ENCODE measurements around the gene ABL1.

ABL1 gene

GRCh38 chr9:130873966-130874365 lies 38.9 kb downstream of the ABL1 start:
- no peak for DNase-seq

- DNase-seq, result no peak
Measured at GRCh38 chr9:130874783-130875182, 39.7 kb downstream of the ABL1 start.

- DNase-seq, result no peak
Measured at GRCh38 chr9:130877300-130877699, 42.2 kb downstream of the ABL1 start.

DNA sequence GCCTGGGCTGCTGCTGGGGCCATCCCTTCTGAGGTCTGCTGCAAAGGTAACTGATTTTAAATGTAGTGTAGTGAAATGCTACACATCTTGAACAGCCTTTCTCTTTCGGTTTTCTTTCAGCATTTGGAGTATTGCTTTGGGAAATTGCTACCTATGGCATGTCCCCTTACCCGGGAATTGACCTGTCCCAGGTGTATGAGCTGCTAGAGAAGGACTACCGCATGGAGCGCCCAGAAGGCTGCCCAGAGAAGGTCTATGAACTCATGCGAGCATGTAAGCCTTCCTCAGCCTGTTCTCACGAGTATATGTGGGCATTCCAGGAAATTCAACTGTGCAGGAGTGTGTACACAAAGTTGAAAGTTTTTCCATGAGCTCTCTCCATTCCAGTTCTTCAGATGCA lies 43.2 kb downstream of the ABL1 start:
- no peak for DNase-seq

DNA sequence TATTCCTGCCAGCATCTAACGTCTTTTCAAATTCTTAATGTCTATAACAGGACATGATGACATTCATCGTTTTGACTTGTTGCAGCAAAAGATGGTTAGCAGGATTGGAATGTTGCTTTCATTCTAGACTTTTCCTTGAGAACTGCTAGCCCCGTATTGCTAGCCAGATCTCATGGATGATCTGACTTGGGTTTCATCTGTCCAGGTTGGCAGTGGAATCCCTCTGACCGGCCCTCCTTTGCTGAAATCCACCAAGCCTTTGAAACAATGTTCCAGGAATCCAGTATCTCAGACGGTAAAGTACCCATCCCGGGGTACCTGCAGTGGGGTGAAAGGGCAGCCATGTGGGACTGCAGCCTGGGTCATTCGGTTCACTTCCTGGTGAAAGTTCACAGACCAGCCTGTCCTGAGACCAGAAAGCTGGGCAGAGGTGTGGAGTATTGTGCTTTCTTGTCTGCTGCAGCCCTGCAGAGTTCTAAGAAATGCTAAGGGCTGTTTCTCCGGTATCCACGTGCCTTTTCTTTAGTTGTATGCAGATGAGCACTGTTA lies 44.9 kb downstream of the ABL1 start:
- no peak for DNase-seq

- DNase-seq, result no peak
Measured at GRCh38 chr9:130880599-130881220, 45.7 kb downstream of the ABL1 start.

GRCh38 chr9:130881516-130881915 lies 46.5 kb downstream of the ABL1 start:
- DNase-seq, result no peak

- DNase-seq, result no peak
Measured at GRCh38 chr9:130882696-130883225, 47.7 kb downstream of the ABL1 start.

DNA sequence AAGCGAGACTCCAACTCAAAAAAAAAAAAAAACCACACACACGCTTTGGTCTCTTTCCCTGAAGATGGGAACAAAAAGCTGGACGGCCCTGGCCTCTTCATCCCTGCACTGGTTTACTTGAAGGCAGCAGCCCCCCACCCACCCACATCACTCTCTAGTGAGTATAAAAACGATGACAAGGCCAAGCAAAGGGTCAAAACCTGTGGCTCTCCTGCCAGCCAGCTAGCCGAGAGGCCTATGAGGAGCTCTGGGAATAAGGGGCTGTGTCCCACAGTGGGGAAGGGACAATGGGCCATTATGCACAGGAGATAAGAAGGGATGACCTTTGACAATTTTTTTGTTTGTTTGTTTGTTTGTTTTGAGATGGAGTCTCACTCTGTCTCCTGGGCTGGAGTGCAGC lies 48.4 kb downstream of the ABL1 start:
- no peak for DNase-seq

DNA sequence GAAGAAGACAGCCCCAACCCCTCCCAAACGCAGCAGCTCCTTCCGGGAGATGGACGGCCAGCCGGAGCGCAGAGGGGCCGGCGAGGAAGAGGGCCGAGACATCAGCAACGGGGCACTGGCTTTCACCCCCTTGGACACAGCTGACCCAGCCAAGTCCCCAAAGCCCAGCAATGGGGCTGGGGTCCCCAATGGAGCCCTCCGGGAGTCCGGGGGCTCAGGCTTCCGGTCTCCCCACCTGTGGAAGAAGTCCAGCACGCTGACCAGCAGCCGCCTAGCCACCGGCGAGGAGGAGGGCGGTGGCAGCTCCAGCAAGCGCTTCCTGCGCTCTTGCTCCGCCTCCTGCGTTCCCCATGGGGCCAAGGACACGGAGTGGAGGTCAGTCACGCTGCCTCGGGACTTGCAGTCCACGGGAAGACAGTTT lies 49.1 kb downstream of the ABL1 start:
- no peak for DNase-seq

GRCh38 chr9:130884542-130885483 lies 49.8 kb downstream of the ABL1 start:
- DNase-seq, result no peak

DNA sequence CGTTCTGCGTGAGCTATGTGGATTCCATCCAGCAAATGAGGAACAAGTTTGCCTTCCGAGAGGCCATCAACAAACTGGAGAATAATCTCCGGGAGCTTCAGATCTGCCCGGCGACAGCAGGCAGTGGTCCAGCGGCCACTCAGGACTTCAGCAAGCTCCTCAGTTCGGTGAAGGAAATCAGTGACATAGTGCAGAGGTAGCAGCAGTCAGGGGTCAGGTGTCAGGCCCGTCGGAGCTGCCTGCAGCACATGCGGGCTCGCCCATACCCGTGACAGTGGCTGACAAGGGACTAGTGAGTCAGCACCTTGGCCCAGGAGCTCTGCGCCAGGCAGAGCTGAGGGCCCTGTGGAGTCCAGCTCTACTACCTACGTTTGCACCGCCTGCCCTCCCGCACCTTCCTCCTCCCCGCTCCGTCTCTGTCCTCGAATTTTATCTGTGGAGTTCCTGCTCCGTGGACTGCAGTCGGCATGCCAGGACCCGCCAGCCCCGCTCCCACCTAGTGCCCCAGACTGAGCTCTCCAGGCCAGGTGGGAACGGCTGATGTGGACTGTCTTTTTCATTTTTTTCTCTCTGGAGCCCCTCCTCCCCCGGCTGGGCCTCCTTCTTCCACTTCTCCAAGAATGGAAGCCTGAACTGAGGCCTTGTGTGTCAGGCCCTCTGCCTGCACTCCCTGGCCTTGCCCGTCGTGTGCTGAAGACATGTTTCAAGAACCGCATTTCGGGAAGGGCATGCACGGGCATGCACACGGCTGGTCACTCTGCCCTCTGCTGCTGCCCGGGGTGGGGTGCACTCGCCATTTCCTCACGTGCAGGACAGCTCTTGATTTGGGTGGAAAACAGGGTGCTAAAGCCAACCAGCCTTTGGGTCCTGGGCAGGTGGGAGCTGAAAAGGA lies 50.7 kb downstream of the ABL1 start:
- no peak for DNase-seq

- DNase-seq, result no peak
Measured at GRCh38 chr9:130886981-130887380, 51.9 kb downstream of the ABL1 start.

GRCh38 chr9:130887494-130888144 lies 52.6 kb downstream of the ABL1 start:
- no peak for DNase-seq

DNA sequence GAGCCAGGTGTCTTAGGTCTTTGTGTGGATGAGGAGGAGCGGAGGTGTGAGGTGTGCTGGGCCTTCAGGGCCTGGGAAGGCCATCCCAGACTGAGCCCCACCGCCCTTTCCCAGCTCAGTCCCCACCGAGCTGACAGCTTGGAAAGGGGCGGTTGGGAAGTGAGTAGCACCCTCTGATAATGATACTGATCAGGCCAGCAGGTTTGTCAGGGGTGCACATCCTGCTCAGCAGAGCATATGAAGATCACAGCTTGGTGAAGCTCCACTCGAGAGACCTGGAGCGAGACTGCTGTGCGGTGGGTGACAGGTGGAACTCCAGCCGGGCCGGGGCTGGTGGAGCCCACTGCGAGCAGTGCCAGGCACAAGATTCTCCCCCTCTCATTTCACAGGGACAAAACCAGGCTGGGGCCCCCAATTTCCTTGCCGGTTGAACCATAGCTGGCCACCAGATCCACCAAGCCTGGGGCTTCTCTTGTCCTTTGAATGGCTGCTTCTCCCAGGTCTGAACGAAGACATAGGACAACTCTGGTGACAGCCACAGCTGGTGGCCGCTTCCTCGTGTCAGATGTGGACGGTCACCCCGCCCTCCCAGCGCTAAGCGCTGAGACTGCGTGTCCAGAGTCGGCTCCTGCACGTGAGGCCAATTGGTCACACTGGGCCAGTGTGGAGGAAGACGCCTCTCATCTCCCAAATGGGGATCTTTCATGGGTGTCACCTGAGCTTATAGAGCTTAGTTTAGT lies 53.3 kb downstream of the ABL1 start:
- no peak for DNase-seq

GRCh38 chr9:130890124-130890523 lies 55.1 kb downstream of the ABL1 start:
- DNase-seq, result no peak

DNA sequence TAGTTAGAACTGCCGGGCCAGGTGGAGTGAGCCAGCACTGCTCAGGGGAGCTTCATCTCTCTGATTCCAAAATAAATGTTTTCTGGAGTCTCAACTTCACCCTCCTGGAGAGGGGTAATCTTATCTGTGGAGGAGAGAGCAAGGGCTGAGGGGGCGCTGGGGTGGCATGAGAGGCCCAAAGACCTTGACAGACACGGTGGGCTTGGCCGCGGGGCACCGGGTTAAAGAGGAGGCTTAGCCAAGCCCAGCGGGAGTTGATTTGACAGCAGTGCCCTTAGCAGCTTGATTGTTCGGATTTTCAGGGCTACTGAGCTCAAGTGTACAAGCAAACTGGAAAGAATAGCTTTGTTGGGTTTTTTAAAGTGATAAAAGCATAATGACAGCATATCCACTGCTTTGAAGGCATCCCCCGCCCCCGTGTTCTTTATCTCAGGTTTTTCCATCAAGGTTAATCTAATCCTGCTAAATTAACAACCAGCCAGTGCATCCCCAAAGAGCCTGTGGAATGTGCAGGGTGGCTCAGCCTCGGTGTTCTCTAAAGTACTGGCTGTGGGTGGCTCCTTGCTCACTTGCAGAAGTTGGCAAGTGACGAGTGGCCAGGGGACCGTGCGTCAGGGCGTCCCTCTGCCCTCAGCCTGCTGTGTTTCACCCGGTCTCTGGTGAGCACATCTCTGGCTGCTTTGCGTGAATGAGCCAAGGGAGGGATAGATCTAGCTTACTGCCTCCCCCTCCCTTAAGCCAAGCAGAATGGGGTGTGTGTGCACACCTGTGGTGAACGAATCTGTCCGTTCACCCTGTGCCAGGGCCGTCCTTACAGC lies 56.0 kb downstream of the ABL1 start:
- no peak for DNase-seq

GRCh38 chr9:130891688-130892476 lies 56.8 kb downstream of the ABL1 start:
- no peak for DNase-seq

DNA sequence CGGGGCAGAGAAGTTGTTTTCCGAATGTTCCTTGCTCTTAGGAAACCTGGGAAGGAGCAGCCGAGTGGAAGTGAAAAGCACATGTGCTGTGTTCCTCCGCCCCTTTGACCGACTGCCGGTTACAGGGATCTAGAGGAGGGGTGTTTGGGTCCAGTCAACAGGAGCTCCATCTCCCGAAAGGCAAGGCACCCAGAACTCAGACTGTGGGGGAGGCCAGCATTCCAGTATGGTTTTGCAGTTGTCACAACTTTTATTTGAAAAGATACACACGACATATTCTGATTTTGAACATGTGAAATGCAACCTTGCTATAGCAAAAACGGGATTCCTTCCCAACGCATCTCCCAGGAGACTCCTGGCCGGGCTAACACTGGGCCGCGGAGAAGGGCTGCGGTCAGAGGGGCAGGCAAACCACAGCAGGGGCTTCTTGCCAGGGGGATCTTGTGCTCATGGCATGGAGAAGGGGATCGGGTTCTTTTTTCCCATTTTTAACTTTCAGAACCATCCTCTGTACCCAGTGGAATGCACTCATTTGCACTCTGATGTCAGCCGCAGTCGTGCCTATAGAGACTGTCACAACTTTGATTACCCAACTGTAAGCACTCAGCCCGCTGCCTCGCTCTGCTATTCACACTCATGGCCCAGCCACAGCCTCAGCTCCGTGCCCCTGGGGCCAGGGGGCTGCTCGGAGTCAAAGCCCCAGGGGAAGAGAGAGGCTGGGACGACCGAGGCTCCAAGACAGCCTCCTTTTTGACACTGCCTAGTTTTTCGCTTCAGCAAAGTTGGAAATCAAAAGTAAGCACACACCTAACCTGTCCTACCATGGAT lies 57.6 kb downstream of the ABL1 start:
- no peak for DNase-seq

Data from kidney glomerular epithelial cell (primary cell).